Ovary (tissue), 3 donors: ENCODE measurements around the gene CA11.

Source experiments
- EP300 ChIP-seq: sonication (generic); formaldehyde crosslinking; IDR thresholded peaks from one replicate; pipeline ENCODE4 v1.6.1; 2017; ENCODE audit warnings: antibody characterized with exemption
- POLR2A ChIP-seq: fragments of 450-650 bp; IDR thresholded peaks from one replicate; pipeline ENCODE4 v1.6.1; 2017; ENCODE audit warnings: antibody characterized with exemption, mild to moderate bottlenecking, moderate library complexity
- TF ChIP-seq, protein P1 (sequence below), 3 donors: fragments of 450-650 bp in 2 of 3; fragments of 200-600 bp in 1 of 3; IDR thresholded peaks; one replicate each; pipeline versions ENCODE4 v1.5.1 to v1.8.0; 2016 to 2022; ENCODE audit warnings: antibody characterized with exemption in 3 of 3, mild to moderate bottlenecking in 1 of 3
- donor health status: DM: no; HTN: no; CAD: no.

GRCh38 chr19:48631225-48631624, 14.8 kb downstream of the CA11 start:
- TF ChIP-seq EP300 (no peak), POLR2A (no peak)
- TF ChIP-seq, protein P1, sequence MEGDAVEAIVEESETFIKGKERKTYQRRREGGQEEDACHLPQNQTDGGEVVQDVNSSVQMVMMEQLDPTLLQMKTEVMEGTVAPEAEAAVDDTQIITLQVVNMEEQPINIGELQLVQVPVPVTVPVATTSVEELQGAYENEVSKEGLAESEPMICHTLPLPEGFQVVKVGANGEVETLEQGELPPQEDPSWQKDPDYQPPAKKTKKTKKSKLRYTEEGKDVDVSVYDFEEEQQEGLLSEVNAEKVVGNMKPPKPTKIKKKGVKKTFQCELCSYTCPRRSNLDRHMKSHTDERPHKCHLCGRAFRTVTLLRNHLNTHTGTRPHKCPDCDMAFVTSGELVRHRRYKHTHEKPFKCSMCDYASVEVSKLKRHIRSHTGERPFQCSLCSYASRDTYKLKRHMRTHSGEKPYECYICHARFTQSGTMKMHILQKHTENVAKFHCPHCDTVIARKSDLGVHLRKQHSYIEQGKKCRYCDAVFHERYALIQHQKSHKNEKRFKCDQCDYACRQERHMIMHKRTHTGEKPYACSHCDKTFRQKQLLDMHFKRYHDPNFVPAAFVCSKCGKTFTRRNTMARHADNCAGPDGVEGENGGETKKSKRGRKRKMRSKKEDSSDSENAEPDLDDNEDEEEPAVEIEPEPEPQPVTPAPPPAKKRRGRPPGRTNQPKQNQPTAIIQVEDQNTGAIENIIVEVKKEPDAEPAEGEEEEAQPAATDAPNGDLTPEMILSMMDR (IDR thresholded peaks at IDR 0.05), result no peak
